ENCODE results near the gene AUTS2.

Gene AUTS2

DNA sequence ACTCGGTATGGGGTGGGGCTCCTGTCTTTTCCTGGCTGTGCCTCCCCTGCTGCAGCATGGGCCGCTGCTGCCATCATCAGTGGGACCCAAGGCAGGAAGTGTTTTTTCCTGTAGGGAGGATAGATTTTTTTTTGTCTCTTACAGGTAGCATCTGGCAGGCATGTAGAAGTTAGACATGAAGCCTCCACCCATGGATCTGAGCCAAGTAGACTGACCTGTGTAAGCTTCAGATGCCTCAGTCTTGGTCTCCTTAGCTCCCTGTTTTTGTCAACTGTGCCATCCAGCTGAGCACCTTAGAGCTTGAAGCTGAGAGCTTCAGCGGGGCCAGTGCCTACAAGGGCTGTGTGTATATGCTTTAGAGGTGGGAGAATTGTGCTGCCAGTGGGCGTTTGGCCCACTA is 93.5 kb downstream of the AUTS2 start:
- DNase-seq, result no peak

- no peak for DNase-seq
Measured at GRCh38 chr7:69692611-69693010, 94.3 kb downstream of the AUTS2 start.

GRCh38 chr7:69693042-69693441 is 94.8 kb downstream of the AUTS2 start:
- no peak for DNase-seq

- DNase-seq, result no peak
Measured at GRCh38 chr7:69696054-69696591, 97.8 kb downstream of the AUTS2 start.

DNA sequence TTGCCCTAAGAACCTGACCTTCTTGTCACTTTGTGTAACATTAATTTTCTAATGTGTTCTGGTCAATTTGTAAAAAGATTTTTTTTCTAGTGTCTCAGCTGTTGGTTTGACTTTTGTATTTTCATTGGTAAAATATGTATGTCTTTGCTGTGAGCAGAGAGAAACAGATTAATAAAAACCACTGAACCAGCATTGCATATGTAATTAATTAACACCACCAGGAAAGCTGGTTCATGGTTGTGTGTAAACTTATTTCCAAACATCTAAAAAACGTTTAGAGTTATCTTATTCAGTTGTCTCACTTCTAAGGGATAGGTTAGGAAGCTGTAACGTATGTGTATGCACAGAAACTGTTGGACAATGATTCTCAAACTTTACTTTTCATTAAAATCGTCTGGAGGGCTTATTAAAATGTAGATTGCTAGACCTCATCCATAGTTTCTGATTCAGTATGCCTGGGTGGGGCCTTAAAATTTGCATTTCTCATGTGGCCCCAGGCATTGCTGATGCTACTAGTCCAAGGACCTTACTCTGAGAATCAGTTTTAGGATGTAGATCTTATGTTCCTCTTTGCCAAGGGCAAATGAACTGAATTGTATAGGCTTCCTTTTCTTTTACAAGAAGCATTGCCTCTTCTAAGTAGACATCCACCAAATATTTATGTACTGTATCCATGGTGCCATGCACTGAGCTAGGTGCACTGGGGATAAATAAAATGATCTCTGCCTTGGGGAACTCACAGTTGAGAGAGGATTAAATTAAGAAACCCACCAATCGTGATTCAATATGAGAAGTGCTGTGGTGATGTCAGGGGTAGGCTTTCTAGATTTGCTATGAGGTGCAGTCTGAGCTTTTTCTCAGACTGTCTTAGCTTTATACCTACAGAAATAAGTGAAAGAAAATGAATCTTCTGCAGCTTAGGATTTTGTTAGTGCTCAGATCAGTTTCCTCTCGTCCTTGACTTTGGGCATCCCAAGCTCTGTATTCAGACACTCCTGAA is 98.7 kb downstream of the AUTS2 start:
- no peak for DNase-seq

- DNase-seq, result no peak
Measured at GRCh38 chr7:69698109-69698825, 100.0 kb downstream of the AUTS2 start.

GRCh38 chr7:69699931-69700330 is 101.7 kb downstream of the AUTS2 start:
- no peak for DNase-seq

DNA sequence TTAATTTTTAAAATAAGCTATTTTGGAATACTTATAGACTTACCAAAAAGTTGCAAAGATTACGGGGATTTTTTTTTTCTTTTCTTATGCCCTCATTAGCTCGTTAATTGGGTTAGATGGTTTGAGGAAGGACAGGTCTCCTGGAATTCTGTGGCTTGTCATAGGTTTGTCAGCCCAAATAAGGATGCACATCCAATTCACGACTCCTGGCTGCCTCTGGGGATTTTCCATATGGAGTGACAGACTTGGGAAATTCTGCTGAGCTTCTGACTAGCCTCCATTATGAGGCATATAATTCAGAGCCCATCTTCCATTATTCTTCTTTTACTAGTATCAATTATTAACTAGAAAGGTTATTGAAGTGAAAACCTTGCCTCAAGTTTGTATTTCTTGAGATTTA is 102.1 kb downstream of the AUTS2 start:
- DNase-seq, result no peak

DNA sequence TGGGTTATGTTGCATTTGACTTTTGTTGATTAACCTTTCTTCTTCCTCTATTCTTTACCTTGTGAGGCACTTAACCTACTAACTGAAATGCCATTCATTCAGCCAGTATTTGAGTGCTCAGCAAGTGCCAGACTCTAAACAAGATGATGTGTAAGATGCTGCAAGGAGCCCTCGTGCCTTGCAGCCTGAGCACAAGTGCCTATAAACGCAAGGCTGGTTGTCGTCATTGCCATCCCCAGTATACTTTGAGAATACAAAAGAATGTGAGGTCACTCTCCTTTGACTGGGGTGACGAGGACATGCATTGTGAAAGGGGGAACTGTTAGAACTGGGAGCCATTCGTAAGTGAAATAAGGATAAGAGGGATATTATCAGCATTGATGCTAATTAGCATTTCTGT is 103.0 kb downstream of the AUTS2 start:
- DNase-seq, result no peak

- no peak for DNase-seq
Measured at GRCh38 chr7:69702357-69702756, 104.1 kb downstream of the AUTS2 start.

DNA sequence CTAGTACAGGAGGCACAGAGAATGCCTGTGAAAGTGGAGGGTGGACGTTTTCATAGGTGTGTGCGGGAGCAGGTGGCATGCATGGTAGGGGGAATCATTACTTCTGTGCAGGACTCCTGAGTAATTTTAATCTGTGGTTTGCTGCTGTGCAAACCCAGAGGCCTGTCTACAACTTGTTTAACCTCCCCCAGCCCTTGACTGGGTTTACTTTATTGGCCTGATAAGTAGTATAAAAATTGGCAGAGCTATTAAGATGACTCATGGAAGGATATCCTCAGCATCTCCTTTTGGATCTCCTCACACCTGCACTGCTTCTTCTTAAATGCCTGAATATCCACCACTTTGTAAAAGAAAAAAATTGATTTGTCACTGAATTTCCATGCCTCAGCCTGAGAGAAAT is 104.8 kb downstream of the AUTS2 start:
- DNase-seq, result no peak

GRCh38 chr7:69706070-69706469 is 107.8 kb downstream of the AUTS2 start:
- no peak for DNase-seq

DNA sequence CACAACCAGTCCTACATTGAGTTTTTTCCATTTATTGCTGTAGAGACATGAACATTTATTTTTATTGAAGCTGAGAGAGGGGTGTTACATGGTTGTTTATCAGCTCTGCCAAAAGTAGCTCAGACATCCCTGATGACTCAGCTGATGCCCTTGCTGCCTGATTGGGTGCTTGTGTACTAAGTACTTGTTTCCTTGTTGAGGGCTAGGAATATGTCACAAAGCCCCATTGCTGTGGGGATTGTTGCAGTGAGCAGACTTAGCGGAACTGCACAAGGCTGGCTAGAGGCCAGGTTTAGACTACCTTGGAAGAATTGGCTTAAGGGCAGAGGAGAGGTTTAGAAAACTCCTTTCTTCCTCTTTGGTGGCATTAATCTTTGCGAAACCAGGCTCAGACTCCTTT is 110.6 kb downstream of the AUTS2 start:
- DNase-seq, result no peak

DNA sequence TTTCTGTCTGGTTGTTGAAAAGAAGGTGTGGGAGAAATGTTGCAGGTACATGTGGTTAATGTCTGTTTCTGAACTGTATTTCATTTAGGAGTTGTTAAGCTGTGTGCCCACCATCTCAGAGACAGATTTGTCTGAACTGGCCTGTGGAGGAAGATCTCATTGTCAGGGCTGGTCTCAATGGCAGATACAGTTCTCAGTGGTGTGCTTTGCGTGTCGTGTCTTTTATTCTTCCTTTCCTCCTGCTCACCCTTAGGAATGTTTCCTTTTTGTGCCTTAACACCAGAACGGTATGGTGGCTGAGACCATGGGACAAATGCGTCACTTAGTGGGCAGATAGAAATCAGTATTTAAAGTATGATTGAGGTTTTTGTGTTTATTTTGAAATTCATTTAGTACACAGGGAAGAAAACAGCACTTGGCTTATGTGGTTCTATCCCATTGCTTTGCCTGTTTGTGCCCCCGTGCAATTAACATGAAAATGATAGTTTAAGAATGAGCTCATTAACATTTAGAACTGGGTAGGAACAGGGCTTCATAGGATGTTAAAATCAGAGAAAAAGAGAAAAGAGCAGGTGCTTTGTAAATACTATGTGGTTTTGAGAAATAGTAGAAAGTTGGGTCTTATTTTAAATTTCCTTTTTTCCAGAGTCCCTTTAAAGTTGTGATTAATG is 112.6 kb downstream of the AUTS2 start:
- no peak for DNase-seq

DNA sequence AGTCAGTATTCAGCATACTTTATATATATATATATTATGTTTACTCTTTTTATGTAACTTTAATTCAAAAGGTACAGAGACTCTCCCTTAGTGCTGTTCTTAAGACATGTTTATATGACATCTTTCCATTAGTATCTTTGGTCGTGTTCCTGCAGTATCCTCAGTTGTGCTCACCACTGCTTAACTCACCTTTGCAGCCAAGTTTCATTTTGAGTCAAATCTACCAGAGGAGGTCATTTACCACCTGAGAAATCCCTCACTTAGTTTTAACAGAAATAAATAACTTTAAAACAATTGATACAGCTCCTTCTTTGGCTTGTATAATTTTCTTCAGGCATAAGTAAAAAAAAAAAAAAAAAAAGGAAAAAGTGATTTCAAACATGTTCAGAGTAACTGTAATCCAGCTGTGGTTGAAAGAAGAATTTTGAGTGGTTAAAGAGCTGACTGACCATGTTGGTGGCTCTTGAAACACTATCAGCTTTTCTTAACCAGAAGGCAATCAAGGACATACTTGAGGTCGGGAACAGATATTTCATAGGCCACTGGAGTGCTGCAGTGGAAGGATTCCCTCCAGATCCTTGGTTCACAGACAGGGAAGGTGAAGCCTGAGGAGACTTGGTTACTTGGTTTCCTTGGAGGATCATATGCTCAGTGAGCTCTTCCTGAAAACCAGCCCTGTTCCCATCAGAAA is 116.8 kb downstream of the AUTS2 start:
- no peak for DNase-seq

DNA sequence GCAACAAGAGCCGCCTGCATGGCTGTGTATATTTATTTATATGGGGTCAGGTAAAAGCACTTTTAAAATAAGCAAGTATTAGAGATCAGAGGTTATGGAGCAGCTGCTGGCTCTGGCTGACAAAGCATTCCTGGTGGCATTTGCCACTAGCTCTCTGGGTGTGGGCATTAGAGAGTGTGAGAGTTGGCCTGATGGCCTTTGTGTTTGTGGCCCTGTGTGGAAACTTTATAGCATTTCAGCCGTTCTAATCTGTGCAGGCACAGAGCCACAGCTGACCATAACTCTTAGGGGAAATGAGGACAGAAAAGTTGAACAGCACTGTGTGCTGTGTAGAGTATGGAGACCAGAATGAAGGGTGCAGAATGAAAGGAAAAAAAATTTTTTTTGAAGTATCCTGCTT is 118.9 kb downstream of the AUTS2 start:
- DNase-seq, result no peak

DNA sequence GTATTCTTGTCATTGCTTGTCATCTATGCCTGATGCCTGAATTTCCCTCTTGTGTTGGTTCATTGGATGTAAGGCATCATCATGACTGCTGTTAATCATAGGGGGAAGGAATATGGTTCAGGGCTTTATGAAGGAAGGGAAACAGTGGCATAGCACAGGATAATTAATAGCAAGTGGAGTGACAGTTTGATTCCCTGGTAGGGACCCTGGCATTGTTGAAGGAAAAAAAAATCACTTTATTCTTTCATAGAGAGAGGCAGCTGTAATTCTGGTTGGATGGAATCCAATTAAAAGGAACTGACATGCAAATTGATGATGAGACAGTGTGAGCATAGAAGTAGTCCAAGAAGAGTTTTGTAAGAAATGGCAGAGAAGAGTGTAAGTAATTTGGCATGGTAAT is 121.4 kb downstream of the AUTS2 start:
- no peak for DNase-seq

DNA sequence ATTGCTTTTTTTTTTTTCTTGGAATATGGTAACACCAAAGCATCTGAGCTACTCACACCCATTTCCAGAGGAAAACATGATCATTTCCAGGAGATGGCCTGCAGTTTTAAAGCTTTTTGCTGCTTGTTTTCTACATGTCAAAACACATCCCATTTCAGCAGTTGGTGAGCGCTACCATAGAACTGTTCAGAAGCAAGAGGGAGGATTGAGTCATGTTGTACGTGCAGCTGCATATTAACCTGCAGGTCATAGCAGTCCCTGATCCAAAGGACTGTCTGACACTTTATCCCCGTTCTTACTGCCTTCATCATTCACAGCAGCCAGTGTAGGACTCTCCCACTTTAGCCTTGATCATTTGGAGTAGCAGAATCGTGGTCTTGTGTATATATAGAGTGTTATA is 124.6 kb downstream of the AUTS2 start:
- DNase-seq, result no peak

GRCh38 chr7:69723663-69724062 is 125.4 kb downstream of the AUTS2 start:
- no peak for DNase-seq

DNA sequence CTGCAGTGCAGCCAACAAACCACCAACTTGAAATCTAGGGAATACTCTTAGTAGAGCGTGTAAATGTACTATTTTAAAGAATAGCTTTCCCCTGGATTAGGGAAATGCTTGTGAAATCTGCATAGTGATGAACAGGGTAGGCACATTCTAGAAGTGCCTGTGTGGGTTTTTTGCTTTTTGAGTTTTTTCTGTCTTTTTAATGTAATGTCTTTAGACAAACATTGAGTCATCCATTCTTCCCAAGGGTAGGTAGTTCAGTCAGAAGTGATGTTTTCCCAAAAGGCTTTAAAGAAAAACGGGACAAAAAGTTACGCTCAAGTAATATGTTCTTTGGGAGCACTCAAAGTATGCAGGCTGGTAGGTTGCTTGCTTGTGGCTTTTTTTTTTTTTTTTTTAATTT is 130.0 kb downstream of the AUTS2 start:
- DNase-seq, result no peak

DNA sequence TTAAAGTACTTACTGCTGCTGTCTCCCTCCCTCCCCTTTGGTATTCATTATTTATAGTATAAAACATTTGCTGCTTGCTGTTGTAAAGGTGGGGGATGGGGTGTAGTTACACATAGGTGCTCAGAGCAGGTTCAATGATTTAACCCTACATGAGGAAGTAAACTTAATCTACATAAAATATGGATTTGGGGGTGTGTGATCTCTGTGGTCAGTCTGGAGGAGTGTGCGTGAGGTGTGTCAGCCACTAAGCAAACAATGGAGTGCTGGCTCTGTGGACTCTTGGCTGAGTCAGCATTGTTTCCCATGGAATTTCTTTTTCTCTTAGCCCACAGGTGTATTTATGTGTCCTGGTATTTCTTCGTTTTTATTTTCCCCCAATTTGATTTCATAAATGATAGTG is 133.9 kb downstream of the AUTS2 start:
- DNase-seq, result no peak

DNA sequence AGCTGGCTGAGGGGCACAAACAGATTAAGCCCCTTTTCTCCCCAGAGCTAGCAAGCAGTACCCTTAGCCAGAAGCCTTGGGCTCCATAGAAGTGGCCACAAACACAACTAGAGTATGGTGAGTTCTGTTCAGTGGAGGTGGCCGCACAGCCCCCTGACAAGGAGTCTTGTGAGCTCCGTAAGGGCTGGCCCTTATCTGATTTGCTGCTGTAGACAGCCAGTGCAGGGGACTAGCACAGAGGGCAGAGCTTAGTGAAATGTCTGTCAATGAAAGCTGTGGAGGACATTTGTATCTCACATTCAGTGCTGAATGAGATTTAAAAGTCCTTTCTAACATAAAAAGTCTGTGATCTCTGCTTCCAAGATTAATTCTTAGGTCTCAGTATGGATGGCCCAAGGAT is 137.3 kb downstream of the AUTS2 start:
- DNase-seq, result no peak
